NAMALWA (cell line): ENCODE data around the gene RHPN2.
A peak's percentile ranks its signal among the peaks of the same experiment; 100 is the strongest.
"Not testable (repeated sequence)": the region's sequence is repeated elsewhere in the genome, so short reads cannot be mapped to it uniquely, and the experiment has no call there.

ENCODE experiments used
- DNase-seq: peaks from one replicate; pipeline ENCODE4 v3.0.0-alpha.2; 2015; ENCODE audit warnings: low spot score

RHPN2 gene

DNA sequence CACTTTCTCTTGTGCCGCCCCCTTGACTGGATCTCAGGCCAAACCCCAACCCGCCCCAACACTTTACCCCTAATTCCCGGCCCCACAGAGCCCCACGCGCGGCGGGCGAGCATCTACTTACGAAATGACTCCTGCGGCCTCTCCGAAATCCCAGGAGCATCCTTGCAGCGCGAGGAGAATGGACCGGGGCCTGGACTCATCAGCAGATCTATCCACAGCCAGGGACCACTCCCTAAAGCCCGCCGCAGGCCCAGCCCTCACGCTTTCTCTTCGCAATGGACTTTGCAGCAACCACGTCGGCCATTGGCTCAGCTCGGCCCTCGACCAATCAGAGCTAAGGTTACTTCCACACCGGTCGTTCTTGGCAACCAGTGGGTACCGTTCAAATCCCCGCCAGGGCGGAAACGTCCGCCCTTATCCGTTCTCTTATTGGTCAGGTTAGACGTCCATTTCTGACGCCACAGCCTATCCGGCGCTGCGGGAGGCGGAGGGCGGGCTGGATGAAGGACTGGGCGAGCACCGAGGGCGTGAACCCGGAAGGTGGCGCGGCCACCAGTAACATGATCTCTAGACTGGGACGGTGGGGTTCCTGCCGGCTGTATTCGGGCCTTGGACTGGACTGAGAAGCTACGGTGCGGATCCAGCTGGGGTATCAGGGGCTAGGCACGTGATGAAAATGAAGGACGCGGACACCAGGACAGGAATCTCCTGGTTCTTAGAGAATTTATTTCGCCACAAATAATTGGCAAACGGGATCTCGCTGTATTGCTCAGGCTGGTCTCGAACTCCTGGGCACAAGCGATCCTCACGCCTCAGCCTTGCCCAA is 92.8 kb downstream of the RHPN2 start, which contains the start of the genes CEP89 and FAAP24:
Gene CEP89 (minus strand): TSS at position 244 of the 826 bp plus-strand sequence. CDS start 84 bp downstream, at position 160.
Gene FAAP24 (plus strand): TSS at position 528 of the 826 bp plus-strand sequence. CDS start 955 bp downstream, outside the sequence.
- peak; percentile 99 for DNase-seq

- no peak for DNase-seq
Measured at GRCh38 chr19:32971012-32971595, 93.6 kb downstream of the RHPN2 start.

GRCh38 chr19:32969549-32969948 is 95.1 kb downstream of the RHPN2 start:
- DNase-seq = no peak

- DNase-seq = no peak
Measured at GRCh38 chr19:32966750-32967149, 97.9 kb downstream of the RHPN2 start.

DNA sequence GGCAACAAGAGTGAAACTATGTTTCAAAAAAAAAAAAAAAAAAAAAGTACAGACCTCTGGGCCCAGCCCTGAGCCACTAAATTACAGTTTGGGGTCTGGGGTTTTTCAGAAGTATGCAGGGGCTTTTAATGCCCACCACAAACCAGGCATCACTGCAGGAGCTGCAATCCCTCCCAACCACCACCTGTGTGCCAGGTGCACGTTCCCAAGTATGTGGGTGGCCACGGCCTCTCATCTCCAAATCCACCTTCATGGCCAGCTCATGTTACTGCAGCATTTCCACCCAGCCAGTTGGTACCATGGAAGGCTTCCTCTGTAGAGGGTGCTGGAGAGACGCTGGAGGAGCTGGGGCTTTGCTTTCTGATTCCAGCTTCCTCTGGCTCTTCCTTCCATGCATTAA is 119.4 kb downstream of the RHPN2 start:
- no peak for DNase-seq

- DNase-seq = not testable (repeated sequence)
Measured at GRCh38 chr19:32941273-32941672, 123.4 kb downstream of the RHPN2 start.

DNA sequence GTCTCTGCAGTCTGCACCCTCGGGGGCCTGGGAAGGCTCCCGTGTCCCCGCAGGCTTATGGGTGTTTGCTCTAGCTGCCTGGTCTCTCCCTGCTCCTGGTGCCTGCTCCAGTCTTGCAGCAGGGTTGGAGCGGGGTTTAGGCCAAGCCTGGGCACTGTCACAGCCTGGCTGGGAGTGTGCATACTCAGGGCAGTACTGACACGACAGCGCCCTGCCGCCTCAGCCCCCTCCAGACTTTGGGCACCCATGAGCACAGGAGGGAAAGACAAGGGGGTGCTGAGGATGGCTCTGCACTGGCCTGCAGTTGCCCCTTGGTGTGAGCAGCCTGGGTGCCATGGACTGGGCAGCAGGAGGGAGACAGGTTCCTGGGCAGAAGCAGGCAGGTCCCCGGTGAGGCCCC is 128.6 kb downstream of the RHPN2 start:
- DNase-seq = no peak

DNA sequence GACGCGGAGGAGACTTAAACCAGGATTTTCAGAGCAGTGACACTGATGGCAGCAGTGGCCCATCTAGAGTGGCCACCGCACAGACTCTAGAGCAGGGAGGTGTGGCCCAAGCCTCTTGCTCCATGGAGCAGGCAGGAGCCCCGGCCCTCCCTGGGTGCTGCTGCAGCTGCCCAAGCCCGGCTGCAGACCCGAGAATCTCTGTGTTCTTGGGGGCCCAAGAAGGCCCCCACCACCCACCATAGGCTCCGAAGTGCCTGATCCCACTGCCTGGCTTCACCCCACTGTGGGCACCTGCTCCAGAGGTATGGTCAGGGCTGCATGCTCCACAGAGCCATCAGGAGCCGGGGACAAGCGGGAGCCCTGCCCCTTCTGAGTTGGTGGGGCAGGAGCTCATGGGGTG is 129.1 kb downstream of the RHPN2 start:
- no peak for DNase-seq

DNA sequence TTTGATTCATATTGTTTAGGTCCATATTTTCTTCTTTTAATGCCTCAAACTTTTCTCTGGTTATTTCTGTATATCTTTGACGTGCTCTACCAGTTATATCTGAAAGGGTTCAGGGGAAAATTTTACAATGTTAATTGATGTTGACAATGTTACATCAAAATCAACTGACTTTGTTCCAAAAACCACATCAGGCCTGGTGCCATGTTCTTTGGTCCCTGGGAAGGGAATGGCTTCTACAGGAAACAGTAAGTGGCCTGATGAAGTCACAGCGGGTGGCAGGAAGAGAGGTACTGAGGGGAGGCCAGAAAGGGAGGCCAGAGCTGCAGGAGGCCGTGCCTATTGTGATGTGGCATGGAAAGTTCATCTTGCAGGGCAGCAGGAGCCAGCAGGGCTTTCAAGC is 131.1 kb downstream of the RHPN2 start:
- no peak for DNase-seq

- DNase-seq = no peak
Measured at GRCh38 chr19:32930567-32930966, 134.1 kb downstream of the RHPN2 start.

DNA sequence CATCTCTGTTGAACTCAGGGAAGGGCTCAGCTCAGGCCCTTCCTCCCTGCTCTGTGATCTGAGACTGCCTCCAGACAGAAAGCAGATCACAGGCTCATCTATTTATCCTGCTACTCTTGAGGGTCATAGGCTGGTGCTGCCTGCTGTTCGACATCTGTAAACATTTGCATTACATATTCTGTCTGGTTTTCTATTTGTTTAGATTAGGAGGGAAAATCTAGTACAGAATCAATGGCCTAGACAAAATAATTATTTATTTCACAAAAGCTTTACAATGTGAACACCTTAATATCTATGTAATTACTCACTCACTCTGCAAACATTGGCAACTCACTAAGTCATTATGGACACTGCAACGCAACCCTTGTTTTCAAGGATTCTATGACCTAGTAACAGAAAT is 135.9 kb downstream of the RHPN2 start:
- DNase-seq = no peak
